ENCODE data around the gene EBP.

- TF ChIP-seq CTCF (IDR thresholded peaks at IDR 0.05) (no peak), POLR2AphosphoS5 (IDR thresholded peaks at IDR 0.05; ENCODE audit: insufficient read depth in 1 of 2, low read depth in 1 of 2) (no peak)
Observed at GRCh38 chrX:48488034-48488433, 33.6 kb upstream of the EBP start.
